SU-DHL-6 (cell line): Measurements from ENCODE around the gene SLC9A9.

Source experiments
- H2AFZ ChIP-seq: fragments of 200-600 bp; sonication (generic); 2 replicates; pipeline ENCODE4 v1.6.1; 2014; ENCODE audit warnings: low read depth, mild to moderate bottlenecking, moderate library complexity, mixed read lengths, antibody characterized with exemption, low read length; ENCODE audit not compliant: severe bottlenecking
- H3F3A ChIP-seq: fragments of 200-600 bp; shearing (Covaris generic); 2 replicates; pipeline ENCODE4 v1.6.0; 2016; ENCODE audit warnings: antibody characterized with exemption, mild to moderate bottlenecking; ENCODE audit not compliant: insufficient read depth
- H3K27ac ChIP-seq: fragments of 200-600 bp; sonication (generic); 2 replicates; pipeline ENCODE4 v1.5.1; 2016; ENCODE audit warnings: low read depth, mild to moderate bottlenecking, low read length, moderate library complexity, mixed read lengths
- H3K27me3 ChIP-seq: fragments of 200-600 bp; sonication (generic), shearing (Covaris generic); 2 replicates; pipeline ENCODE4 v1.6.0; 2014; ENCODE audit warnings: mild to moderate bottlenecking, low read length
- H3K36me3 ChIP-seq: fragments of 200-600 bp; sonication (generic); 2 replicates; pipeline ENCODE4 v1.6.1; 2014; ENCODE audit warnings: mild to moderate bottlenecking, low read length, mixed read lengths
- H3K4me2 ChIP-seq: fragments of 300-600, 200-600 bp; shearing (Covaris generic), sonication (generic); 2 replicates; pipeline ENCODE4 v1.6.0; 2014; ENCODE audit warnings: low read length, low read depth, mild to moderate bottlenecking; ENCODE audit not compliant: poor library complexity, severe bottlenecking
- H3K4me3 ChIP-seq: fragments of 200-600 bp; sonication (generic); 2 replicates; pipeline ENCODE4 v1.5.1; 2014; ENCODE audit warnings: antibody characterized with exemption, low read length, mild to moderate bottlenecking, mixed read lengths; ENCODE audit not compliant: insufficient read depth, poor library complexity, severe bottlenecking
- H3K79me2 ChIP-seq: fragments of 200-600 bp; sonication (generic); 2 replicates; pipeline ENCODE4 v1.6.1; 2014; ENCODE audit warnings: mild to moderate bottlenecking, low read length, moderate library complexity; ENCODE audit not compliant: insufficient read depth
- H3K9ac ChIP-seq: fragments of 200-600 bp; sonication (generic); 2 replicates; pipeline ENCODE4 v1.7.0; 2014; ENCODE audit warnings: mild to moderate bottlenecking, low read length
- H3K9me2 ChIP-seq: fragments of 200-600 bp; sonication (generic); replicated peaks from 2 replicates; pipeline ENCODE4 v1.6.1; 2014; ENCODE audit warnings: low read length; ENCODE audit not compliant: insufficient read depth
- H3K9me3 ChIP-seq: fragments of 200-600 bp; sonication (generic); 2 replicates; pipeline ENCODE4 v1.6.1; 2014; ENCODE audit warnings: low read length, mixed read lengths; ENCODE audit not compliant: insufficient read depth
- H4K20me1 ChIP-seq: fragments of 200-600 bp; sonication (generic); 2 replicates; pipeline ENCODE4 v1.6.1; 2014; ENCODE audit warnings: low read depth, mild to moderate bottlenecking, antibody characterized with exemption, low read length, moderate library complexity, mixed read lengths
- EZH2phosphoT487 ChIP-seq: fragments of 200-600 bp; sonication (generic), shearing (Covaris generic); conservative IDR thresholded peaks from 2 replicates; pipeline ENCODE4 v1.6.1; 2018; ENCODE audit warnings: mild to moderate bottlenecking, antibody characterized with exemption, low read length, moderate library complexity, mixed read lengths
- TF ChIP-seq, protein P1 (sequence below): fragments of 200-600 bp; sonication (generic); IDR thresholded peaks from one replicate; pipeline ENCODE4 v1.5.1; 2017; ENCODE audit warnings: antibody characterized with exemption, mild to moderate bottlenecking, low read length, moderate library complexity; ENCODE audit not compliant: insufficient read depth, poor library complexity, severe bottlenecking

The SLC9A9 gene

DNA sequence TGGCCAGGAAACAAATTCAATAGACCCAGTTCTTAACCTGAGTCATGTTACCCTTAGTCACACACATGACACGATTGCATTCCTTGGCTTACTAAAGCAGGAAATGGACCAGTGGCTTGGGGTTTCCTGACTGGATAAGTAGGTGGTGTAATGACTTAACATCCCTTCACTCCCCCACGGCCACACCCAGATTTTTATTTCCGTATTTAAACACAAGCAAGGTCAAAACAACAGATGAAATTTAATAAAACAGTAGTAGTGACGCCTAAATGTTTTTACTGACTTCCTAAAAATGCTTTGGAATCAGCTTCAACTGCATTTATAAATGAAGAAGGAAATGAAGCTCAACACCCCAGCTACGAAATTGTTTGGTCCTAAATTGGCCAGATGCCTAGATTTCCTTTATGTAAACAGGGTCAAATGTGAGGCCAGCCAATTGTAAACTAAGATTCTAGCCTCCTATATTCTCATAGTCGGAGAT is 404.4 kb downstream of the SLC9A9 start:
- no peaks in the 10 kb centered on the region for H3K9me3 ChIP-seq
- no peak overlapping the region for H3K9ac ChIP-seq
- H3F3A ChIP-seq: no peaks in the 10 kb centered on the region
- H3K27ac ChIP-seq: no peak overlapping the region
- H3K4me2 ChIP-seq: no peak overlapping the region
- no peak for TF ChIP-seq EZH2phosphoT487
- no peaks in the 10 kb centered on the region for H3K27me3 ChIP-seq
- no peaks in the 10 kb centered on the region for H4K20me1 ChIP-seq
- H3K9me2 ChIP-seq: no peaks in the 10 kb centered on the region
- H3K4me3 ChIP-seq: no peak overlapping the region
- H3K36me3 ChIP-seq: no peaks in the 10 kb centered on the region
- H3K79me2 ChIP-seq: no peaks in the 10 kb centered on the region
- H2AFZ ChIP-seq: no peak overlapping the region

DNA sequence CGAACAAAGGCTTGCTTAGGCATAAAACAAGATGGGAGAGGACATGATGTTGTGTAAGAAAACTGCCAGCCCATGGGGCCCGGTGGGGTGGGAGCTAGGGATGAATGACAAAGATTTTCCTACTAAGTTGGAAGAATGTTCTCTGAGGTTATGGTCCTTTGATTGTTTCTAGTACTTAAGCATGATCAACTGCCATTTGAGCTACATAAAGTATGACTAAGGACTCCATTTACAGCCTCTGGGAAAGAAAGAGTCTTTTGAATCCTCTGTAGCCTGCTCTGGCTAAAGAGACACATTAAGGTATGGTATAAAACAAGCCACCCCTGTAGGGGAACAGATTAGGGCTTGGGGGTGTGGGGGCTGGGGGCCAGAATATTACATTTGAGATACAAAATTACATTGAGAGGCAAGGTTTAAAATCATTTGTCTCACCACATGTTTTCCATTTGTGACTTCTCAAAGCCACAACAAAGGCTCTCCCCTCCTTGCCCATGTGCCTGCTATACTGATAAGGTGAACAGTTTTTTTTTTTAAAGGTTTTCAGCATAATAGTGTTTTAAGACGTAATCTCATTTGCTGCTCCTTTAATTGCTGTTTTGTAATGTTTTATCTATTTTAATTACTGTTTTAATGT is 405.3 kb downstream of the SLC9A9 start:
- Histone ChIP-seq H3F3A (no peaks in the 10 kb centered on the region), H3K4me3 (no peak overlapping the region), H3K9ac (no peak overlapping the region), H3K27ac (no peak overlapping the region), H3K4me2 (no peak overlapping the region), H3K36me3 (no peaks in the 10 kb centered on the region), H3K9me3 (no peaks in the 10 kb centered on the region), H2AFZ (no peak overlapping the region), H4K20me1 (no peaks in the 10 kb centered on the region), H3K27me3 (no peaks in the 10 kb centered on the region), H3K79me2 (no peaks in the 10 kb centered on the region), H3K9me2 (no peaks in the 10 kb centered on the region)
- no peak for TF ChIP-seq EZH2phosphoT487
- TF ChIP-seq, protein P1, sequence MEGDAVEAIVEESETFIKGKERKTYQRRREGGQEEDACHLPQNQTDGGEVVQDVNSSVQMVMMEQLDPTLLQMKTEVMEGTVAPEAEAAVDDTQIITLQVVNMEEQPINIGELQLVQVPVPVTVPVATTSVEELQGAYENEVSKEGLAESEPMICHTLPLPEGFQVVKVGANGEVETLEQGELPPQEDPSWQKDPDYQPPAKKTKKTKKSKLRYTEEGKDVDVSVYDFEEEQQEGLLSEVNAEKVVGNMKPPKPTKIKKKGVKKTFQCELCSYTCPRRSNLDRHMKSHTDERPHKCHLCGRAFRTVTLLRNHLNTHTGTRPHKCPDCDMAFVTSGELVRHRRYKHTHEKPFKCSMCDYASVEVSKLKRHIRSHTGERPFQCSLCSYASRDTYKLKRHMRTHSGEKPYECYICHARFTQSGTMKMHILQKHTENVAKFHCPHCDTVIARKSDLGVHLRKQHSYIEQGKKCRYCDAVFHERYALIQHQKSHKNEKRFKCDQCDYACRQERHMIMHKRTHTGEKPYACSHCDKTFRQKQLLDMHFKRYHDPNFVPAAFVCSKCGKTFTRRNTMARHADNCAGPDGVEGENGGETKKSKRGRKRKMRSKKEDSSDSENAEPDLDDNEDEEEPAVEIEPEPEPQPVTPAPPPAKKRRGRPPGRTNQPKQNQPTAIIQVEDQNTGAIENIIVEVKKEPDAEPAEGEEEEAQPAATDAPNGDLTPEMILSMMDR: no peak

DNA sequence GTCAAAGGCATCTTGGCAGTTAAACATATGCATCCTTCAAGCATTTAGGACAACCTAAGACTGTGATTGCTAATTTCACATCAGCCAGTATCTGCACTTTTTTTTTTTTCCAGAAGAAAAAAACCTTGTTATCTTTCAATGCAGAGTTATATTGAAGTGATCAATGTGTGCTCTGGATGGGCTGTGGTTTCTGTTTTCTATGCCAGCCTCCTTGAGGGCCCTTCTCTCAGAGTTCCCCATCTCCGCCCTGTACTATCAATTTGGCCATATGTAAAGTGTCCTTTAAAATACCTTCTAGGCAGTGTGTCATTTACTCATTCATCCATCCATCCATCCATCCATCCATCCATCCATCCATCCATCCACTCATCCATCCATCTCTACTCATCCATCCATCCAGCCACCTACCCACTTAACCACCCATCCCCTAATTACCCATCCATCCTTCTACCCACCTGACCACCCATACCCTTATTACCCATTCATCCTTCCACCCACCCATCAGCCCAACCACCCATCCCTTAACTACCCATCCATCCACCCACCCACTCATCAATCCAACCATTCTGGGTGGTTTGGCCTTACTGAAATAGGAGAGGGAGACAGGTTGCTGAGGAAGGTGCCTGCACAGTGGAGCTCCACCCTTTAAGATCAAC is 406.6 kb downstream of the SLC9A9 start:
- Histone ChIP-seq H3K4me2 (no peak overlapping the region), H3K27ac (no peak overlapping the region), H2AFZ (no peak overlapping the region), H4K20me1 (no peaks in the 10 kb centered on the region), H3K79me2 (no peaks in the 10 kb centered on the region), H3K9ac (no peak overlapping the region), H3K9me2 (no peaks in the 10 kb centered on the region), H3K36me3 (no peaks in the 10 kb centered on the region), H3K9me3 (no peaks in the 10 kb centered on the region), H3K4me3 (no peak overlapping the region), H3F3A (no peaks in the 10 kb centered on the region), H3K27me3 (no peaks in the 10 kb centered on the region)
- no peak for TF ChIP-seq EZH2phosphoT487
- TF ChIP-seq, protein P1: no peak

DNA sequence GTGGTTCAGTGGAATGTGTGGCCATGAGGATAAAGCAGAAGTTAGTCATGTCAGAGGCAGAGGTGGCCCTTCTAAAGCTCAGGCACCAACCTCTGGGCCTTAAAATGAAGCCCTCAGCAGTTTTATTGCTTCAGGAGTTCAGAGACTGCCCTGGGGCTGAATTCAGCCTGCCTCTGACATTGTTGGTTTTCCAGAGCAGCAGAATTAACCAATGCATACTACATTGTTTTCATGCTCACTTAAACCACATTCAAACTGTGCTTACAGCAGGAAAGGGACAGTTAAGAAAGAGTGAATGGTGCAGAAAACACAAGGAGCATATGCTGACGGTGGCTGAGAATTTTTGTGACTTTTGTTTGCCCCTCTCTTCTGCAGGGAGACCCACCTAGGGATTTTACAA is 408.5 kb downstream of the SLC9A9 start:
- no peaks in the 10 kb centered on the region for H3K9me3 ChIP-seq
- H3F3A ChIP-seq: no peaks in the 10 kb centered on the region
- H3K79me2 ChIP-seq: no peaks in the 10 kb centered on the region
- H3K4me2 ChIP-seq: no peak overlapping the region
- no peak overlapping the region for H3K4me3 ChIP-seq
- no peaks in the 10 kb centered on the region for H4K20me1 ChIP-seq
- no peak overlapping the region for H3K27ac ChIP-seq
- H3K36me3 ChIP-seq: no peaks in the 10 kb centered on the region
- H3K9ac ChIP-seq: no peak overlapping the region
- no peak for TF ChIP-seq EZH2phosphoT487
- TF ChIP-seq, protein P1: no peak
- no peak overlapping the region for H2AFZ ChIP-seq
- no peaks in the 10 kb centered on the region for H3K27me3 ChIP-seq
- no peaks in the 10 kb centered on the region for H3K9me2 ChIP-seq
